Stimulated activated CD8-positive, alpha-beta memory T cell treated with anti-CD3 and anti-CD28 coated beads, Interleukin-7, amount 100 ng/mL, for 24 hours (primary cell): ENCODE results near the gene HCRT.
A peak's percentile ranks its signal among the peaks of the same experiment; 100 is the strongest.
"Not testable (repeated sequence)": the region's sequence is repeated elsewhere in the genome, so short reads cannot be mapped to it uniquely, and the experiment has no call there.

Source experiments
- DNase-seq: peaks from one replicate; pipeline ENCODE4 v3.0.0-alpha.2; 2020; ENCODE audit warnings: low read depth

HCRT gene

GRCh38 chr17:42184713-42185620 is at the start of gene HCRT:
Gene HCRT, minus strand, starts transcription at chr17:42185452. Its CDS starts 87 bp downstream, at chr17:42185365.
- DNase-seq, result no peak

GRCh38 chr17:42233994-42234393 is 48.7 kb upstream of the HCRT start:
- DNase-seq, result no peak

DNA sequence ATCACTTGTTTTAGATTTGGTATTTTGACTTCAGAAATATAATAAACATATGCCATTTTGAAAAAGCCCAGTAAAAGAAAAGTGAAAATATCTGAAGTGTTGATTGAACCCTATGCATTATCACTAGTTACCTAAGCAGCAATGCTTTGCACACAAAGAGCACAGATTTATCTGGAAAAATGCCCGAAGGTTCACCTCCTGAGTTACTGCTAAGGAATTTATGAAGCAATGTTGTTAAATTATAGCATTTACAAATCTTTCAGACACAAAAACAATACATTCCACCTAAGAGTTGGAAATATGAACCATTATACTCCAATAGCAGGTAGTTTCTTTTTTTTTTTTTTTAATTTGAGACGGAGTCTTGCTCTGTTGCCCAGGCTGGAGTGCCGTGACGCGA is 47.9 kb upstream of the HCRT start:
- no peak for DNase-seq

DNA sequence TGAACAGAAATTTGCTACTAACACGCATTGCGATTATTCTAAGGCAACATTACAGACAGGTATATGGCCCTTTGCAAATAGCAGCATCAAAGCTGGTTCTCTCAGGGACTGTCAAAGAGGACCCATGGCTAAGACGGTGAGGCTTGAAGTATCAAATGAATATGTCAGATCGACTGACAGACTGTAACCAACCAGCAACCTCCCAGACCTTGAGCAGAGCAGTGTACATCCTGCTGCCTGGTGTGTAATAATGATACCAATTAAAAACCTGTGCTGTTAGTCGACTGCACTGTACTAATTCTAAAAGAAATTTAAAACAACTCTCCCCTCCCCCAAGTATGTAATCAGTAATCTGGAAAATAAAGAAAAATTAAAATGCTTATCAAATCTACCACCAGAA is 45.0 kb upstream of the HCRT start:
- DNase-seq, result no peak

DNA sequence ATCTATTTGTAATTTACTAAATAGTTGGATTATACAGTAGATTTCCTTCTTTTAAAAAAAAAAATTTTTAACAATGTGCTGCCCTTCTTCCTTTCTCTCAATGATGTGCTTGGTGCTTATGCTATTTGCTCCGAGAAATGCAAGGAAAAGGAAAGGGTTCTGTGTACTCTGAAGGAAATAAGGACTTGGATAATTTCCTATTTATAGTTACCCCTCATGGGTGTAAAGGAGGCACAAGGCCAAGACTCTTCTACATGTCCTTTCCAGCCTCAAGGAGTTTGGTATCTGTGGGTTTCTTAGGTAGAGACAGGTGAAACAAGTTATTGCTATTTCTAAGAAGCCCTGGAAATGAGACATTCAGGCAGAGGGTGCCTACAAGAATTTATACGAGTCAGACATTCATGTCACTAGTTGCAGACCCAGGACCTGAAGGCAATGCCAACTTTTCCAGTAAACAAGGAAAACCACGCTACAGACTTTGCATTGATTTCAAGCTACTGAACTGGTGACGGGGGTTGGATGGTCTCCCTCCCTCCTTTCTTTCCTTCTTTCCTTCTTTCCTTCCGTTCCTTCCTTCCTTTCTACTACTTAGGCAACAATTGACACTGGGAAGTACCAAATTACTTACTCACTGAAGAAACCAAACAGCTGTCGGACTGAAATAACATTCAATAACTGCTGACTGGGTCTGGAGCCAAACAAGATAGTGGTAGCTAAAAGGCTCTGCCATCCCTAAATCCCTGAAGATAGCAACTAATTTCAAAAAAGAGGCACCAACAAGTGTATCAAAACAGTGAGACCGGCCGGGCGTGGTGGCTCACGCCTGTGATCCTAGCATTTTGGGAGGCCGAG is 42.8 kb upstream of the HCRT start:
- DNase-seq, result no peak

DNA sequence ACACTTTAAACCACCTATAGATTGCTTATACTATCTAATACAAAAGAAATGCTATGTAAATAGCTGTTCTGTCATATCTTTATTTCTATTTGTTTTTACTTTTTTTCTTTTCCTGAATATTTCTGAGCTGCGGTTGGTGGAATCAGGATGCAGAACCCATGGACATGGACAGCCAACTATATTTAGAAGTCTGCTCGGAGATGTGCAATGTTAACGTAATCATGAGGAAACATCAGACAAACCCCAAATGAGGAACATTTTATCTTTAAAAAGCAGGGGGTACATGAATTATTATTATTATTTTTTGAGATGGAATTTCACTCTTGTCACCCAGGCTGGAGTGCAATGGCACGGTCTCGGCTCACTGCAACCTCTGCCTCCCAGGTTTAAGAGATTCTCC is 40.4 kb upstream of the HCRT start:
- DNase-seq, result no peak

DNA sequence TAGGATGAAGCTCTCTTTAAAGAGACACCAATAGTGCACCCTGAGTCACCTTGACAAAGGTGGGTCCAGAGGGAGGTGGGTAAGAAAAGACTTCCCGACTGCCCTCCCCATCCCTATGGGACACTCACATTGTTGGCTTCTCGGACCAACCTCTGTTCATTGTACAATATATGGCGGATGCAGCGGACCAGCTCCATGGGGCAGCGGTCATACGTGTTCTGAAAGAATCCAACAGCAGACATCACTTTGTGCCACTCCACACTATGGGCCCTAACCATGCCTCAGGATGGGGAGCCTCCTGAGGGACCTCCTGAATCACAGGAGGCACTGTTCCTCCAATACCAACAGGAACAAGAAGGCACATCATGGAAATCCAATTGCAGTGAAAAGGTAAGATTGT is 39.4 kb upstream of the HCRT start:
- no peak for DNase-seq

DNA sequence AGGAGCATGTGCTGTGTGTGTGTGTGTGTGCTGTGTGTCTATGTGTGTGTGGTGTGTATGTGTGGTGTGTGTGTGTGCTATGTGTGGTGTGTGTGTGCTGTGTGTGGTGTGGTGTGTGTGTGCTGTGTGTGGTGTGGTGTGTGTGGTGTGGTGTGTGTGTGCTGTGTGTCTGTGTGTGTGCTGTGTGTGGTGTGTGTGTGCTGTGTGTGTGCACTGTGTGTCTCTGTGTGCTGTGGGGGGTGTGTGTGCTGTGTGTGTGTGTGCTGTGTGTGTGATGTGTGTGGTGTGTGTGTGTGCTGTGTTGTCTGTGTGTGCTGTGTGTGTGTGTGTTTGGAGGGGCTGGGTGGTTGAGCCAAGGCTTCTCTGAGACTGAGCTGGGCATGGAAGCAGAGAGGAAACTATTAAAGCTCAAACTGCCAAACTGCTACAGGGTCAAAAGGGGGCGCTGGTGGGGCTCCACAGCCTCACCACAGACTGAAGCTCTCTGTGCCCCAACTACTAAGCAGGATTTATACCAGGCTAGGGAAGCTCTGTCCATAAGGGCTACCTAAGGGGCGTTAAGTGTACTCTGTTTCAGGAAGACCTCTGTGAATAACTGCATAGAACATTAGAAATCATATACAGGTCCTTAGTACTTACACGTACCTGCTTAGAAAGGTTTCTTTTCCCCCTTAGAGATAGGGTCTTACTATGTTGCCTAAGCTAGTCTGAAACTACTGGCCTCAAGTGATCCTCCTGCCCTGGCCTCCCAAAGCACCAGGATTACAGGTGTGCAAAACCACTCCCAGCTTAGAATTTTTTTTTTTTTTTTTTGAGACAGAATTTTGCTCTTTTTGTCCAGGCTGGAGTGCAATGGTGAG is 36.9 kb upstream of the HCRT start:
- peak; percentile 4 for DNase-seq

GRCh38 chr17:42219280-42219679 is 34.0 kb upstream of the HCRT start:
- DNase-seq, result not testable (repeated sequence)

DNA sequence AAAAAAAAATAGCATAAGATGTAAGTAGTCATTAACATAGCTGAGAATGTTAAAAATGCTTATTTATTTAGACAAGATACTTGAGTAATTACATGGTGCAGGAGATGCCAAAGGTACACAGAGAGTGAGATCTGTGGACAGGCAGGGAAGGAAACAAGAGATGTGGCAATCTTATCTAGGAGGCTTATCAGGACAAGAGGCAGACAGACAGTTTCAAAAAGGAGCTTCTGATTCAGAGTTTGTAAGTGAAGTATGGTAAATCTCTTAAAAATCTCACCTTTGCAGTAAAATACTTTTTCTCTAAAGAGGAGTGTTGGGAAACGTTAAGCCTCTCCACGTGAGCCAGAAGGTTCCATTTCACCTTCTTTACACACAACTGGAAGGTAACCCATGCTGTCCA is 28.9 kb upstream of the HCRT start:
- DNase-seq, result no peak

DNA sequence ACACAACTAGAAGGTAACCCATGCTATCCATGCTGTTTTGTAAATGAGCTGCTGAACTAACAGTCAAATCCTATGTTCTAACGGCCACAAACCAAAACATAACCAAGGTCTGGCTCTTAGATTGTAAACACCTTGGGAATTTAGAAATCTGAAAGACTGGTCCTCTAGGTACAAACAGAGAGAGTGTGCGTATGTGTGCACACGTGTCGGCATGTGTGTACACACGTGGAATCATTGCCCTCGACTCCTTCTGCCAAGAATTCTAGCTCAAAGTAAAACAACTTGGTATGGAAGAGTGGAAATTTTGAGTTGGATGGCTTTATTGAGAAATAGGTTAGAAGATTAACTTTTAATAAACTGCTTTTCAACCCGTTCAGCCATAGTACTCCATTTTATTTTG is 27.1 kb upstream of the HCRT start:
- no peak for DNase-seq

GRCh38 chr17:42211921-42212341 is 26.7 kb upstream of the HCRT start:
- DNase-seq, result not testable (repeated sequence)

DNA sequence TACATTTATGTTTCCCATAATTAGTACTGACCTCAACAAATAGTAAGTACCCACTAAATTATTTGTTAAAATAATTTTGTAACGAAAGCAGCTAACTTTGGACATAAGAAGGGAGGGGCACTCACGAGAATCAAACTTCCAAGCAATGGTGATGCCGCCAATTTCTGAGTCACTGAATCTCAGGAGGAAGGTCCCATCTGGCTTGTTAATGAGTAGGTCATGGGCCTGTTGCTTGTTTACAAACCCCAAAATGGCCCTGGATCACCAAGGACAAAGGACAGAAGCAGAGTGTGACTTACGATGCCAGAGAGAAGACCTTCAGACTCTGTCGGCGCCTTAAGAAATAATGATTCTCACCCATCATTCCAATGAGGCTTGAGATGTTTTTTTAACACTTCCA is 24.8 kb upstream of the HCRT start:
- DNase-seq, result no peak

DNA sequence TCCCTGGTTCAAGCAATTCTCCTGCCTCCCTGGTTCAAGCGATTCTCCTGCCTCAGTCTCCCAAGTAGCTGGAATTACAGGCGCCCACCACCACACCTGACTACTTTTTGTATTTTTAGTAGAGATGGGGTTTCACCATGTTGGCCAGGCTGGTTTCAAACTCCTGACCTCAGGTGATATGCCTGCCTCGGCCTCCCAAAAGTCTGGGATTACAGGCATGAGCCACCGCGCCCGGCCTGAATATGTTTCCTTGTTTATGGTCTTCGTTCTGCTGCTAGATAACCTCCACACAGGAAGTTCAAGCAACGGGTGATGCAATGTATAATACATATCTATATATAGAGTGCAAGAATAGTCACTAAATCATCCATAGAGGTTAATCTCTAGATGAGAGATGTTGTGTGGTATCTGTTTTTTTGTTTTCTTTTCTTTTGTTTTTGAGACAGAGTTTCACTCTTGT is 20.9 kb upstream of the HCRT start:
- DNase-seq, result not testable (repeated sequence)

DNA sequence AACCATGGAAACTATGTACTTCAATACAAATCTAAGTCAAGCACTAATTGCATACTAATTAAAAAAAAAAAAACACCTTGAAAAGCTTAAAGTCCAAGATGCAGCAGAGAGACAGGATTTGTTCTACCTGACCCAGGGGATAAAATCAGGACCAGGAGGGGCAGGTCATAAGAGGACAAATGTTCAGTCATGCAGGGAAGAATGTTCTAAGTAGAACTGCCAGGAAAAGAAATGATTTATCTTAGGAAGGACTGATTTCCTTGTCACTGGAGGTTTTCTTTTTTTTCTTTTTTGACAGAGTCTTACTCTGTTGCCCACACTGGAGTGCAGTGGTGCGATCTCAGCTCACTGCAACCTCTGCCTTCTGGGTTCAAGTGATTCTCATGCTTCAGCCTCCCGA is 18.1 kb upstream of the HCRT start:
- no peak for DNase-seq

DNA sequence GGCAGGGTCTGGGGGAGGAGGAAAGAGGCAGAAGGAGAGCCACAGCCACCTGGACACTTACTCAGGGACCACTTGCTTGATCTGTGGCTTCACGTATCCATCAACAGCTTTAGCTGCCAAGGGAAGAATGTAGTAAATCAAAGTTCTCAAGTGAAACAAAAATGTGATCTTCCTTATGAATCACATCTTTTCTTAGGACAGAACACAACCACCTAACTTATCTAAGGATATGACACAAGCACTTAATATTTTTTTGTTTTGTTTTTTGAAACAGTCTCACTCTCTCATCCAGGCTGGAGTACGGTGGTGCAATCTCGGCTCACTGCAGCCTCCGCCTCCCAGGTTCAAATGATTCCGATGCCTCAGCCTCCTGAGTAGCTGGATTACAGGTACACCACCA is 17.4 kb upstream of the HCRT start:
- no peak for DNase-seq

GRCh38 chr17:42202159-42202558 is 16.9 kb upstream of the HCRT start:
- no peak for DNase-seq

DNA sequence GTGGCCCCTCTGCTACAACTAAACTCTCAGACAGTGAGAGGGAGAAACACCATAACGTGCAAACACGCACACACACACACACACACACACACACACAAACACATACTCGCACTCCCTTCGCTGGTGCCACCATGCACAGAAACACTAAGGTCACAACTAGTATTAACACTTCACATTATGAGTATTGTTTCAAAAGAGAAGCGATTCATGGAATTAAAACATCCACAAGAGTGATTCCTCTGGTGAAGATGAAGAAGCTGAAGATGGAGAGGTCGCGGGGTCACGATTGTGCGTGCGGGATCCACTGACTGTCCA is 16.2 kb upstream of the HCRT start:
- no peak for DNase-seq

- no peak for DNase-seq
Observed at GRCh38 chr17:42200706-42201457, 15.6 kb upstream of the HCRT start.

GRCh38 chr17:42199416-42200011 is 14.3 kb upstream of the HCRT start:
- no peak for DNase-seq

DNA sequence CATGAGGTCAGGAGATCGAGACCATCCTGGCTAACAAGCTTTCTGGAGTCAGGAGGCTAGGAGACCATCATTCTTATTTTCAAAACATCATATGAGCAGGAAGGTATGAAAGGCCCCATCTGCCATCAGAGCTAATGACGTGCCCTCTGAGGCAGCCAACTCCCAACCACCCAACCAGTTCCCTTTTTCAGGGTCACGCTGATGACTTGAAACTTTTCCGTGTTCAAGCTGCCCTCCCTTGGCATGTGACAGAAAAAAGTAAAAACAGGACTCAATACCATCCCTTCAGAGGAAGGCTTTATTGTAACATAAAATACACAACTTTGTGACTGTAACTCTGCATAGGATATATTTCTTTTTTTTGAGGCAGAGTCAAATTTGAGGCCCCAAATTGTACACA is 13.6 kb upstream of the HCRT start:
- no peak for DNase-seq
